Osteocyte (in vitro differentiated cells): ENCODE measurements around the gene C13orf46. TPM values are rescaled to one million over a fixed set of nuclear protein-coding genes. Genes with fewer than 3 reads are reported as not detected.

Source experiments
- DNase-seq: peaks from one replicate; pipeline ENCODE4 v3.0.0; 2021; ENCODE audit warnings: mixed read lengths; ENCODE audit not compliant: unreplicated experiment; ENCODE audit errors: extremely low spot score
- H3K27ac Mint-ChIP-seq: one replicate; pipeline ENCODE4 v1.8.0; 2021; ENCODE audit warnings: mild to moderate bottlenecking, mixed read lengths; ENCODE audit not compliant: unreplicated experiment
- H3K27me3 Mint-ChIP-seq: one replicate; pipeline ENCODE4 v1.8.0; 2021; ENCODE audit warnings: mixed read lengths; ENCODE audit not compliant: unreplicated experiment
- H3K36me3 Mint-ChIP-seq: one replicate; pipeline ENCODE4 v1.8.0; 2021; ENCODE audit warnings: mixed read lengths; ENCODE audit not compliant: unreplicated experiment
- H3K4me1 Mint-ChIP-seq: one replicate; pipeline ENCODE4 v1.8.0; 2021; ENCODE audit warnings: mixed read lengths; ENCODE audit not compliant: unreplicated experiment
- H3K4me3 Mint-ChIP-seq: one replicate; pipeline ENCODE4 v1.8.0; 2021; ENCODE audit warnings: mild to moderate bottlenecking, moderate library complexity, mixed read lengths; ENCODE audit not compliant: unreplicated experiment
- H3K9me3 Mint-ChIP-seq: one replicate; pipeline ENCODE4 v1.8.0; 2021; ENCODE audit warnings: mixed read lengths; ENCODE audit not compliant: unreplicated experiment
- total RNA-seq: library from RNA; stranded (reverse); gene quantifications from 2 replicates; pipeline ENCODE4 v1.2.1, GENCODE V29; 2021
- TF ChIP-seq, protein P1 (sequence below): fragments of 200-600 bp; sonication (generic); IDR thresholded peaks from 2 replicates; pipeline ENCODE4 v1.5.0; 2021; ENCODE audit warnings: antibody characterized with exemption, mild to moderate bottlenecking, moderate library complexity

The C13orf46 gene
- total RNA-seq, 1 donor from 2014 or later: 2.4 TPM

DNA sequence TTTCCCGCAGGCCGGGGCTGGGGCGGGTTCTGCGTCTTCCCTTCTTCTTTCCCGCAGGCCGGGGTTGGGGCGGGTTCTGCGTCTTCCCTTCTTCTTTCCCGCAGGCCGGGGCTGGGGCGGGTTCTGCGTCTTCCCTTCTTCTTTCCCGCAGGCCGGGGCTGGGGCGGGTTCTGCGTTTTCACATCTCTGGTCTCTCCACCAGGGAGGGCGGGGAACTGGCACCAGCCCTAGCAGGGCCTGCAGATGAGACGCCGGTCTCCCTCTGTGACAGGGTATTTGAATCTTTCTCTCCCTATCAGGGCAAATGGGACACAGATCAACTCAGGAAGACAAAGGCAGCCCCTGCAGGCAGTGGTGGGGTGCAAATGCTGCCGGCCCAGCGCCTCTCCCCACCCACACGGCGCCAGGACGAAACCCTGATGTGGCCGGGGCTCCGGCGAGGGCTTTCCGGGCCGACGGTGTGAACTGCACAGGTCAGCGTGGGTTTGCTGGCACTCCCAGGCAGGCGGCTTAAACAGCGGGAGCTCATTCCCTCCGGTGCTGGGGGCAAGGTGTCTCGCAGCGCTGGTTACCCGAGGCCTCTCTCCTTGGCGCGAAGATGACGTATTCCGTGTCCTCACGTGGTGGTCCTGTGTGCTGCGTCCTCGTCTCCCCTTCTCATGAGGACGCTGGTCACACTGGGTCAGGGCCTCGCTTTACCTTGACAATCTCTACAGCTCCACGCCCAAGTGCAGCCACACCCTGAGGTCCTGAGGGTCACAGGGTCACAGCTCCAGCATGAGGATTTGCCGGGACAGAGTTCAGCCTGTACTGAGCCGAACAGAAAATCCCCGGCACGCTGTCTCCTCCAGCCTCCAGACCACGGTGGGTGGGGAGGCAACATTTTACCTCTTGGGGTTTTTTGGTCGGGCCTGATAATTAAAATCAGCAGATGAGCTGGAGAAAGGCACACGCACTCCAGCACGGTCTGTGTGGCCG, 717 bp upstream of the C13orf46 start:
- peaks cover 14% of the 10 kb centered on the region for H3K4me1 Mint-ChIP-seq
- TF ChIP-seq, protein P1, sequence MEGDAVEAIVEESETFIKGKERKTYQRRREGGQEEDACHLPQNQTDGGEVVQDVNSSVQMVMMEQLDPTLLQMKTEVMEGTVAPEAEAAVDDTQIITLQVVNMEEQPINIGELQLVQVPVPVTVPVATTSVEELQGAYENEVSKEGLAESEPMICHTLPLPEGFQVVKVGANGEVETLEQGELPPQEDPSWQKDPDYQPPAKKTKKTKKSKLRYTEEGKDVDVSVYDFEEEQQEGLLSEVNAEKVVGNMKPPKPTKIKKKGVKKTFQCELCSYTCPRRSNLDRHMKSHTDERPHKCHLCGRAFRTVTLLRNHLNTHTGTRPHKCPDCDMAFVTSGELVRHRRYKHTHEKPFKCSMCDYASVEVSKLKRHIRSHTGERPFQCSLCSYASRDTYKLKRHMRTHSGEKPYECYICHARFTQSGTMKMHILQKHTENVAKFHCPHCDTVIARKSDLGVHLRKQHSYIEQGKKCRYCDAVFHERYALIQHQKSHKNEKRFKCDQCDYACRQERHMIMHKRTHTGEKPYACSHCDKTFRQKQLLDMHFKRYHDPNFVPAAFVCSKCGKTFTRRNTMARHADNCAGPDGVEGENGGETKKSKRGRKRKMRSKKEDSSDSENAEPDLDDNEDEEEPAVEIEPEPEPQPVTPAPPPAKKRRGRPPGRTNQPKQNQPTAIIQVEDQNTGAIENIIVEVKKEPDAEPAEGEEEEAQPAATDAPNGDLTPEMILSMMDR: no peak
- H3K27ac Mint-ChIP-seq: no peak overlapping the region
- no peak for DNase-seq
- H3K27me3 Mint-ChIP-seq: no peaks in the 10 kb centered on the region
- no peaks in the 10 kb centered on the region for H3K9me3 Mint-ChIP-seq
- peaks cover 27% of the 10 kb centered on the region for H3K36me3 Mint-ChIP-seq
- no peak overlapping the region for H3K4me3 Mint-ChIP-seq

DNA sequence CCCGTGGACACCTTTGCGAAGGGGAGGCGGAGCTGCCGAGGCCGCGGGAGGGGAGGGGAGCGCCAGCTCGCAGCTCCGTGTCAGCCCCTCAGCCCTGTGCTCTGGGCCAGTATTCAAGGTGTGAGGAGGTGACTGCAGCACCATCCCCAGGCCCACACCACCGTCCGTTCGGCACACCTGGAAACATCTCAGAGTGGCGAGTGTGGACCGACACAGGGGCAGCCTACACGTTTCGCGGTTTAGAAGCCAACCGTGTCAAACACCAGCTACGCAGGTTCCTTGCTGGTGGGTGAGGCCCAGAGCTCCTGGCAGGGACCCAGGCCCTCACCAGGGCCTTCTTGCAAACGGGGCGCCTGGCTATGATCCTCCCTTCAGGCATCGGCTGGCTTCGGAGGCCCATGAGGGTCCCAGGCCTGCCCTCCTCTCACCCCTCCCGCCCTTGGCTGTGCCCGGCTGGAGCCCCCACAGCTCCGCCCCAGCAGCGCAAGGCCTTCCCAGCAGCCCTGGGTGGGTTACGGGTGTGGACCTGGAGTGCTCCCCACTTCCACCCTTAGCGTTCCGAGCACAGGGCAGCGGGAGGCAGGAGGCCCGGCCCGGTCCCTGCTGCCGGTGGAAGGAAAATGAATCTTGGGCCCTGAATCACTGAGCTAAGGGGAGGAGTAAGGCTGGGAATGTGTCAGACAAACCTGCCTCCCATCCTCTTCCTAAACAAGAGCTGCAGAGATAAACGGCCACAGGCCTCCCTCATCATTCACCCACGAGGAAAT, 1.2 kb downstream of the C13orf46 start:
- Mint-ChIP-seq H3K36me3 (peaks cover 16% of the 10 kb centered on the region), H3K4me1 (peaks cover 10% of the 10 kb centered on the region), H3K27ac (no peak overlapping the region), H3K4me3 (no peak overlapping the region), H3K27me3 (no peaks in the 10 kb centered on the region), H3K9me3 (no peaks in the 10 kb centered on the region)
- DNase-seq: no peak
- TF ChIP-seq, protein P1: no peak

DNA sequence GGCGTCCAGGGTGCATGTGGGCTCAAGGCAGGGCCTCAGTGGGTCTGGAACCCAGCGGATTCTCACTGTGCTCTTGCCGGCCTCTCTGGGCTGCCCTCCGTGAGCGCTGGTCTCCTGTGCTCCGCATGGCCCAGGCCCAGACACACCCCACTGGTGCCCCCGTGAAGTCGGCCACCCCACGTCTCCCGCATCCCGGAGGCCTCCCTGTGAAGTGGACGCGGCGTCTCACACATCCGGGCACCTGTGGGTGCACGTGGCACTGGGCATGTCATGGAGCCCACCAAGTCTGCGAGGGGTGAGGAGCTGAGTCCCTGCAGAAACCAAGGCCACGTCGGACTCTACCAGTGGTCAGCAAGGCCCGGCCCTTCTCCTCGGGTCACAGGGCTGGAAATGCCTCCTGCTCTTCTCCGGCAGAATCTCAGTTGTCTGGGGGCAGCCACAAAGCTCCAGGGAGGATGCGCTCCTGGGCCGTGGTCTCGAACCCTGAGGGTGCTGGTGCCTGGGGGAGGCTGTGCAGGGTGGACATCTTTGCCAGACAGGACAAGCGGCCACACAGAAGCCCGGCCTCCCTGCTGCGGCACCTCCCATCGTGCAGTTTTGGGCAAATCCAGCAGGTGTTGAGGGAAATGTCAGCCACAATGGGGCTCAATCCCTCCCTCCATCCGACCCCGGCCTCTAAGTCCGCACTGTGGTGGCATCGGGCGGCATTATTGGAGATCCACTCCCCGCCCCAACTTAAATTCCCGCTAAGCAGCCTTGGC, 2.2 kb downstream of the C13orf46 start:
- TF ChIP-seq, protein P1: no peak
- no peak overlapping the region for H3K27ac Mint-ChIP-seq

DNA sequence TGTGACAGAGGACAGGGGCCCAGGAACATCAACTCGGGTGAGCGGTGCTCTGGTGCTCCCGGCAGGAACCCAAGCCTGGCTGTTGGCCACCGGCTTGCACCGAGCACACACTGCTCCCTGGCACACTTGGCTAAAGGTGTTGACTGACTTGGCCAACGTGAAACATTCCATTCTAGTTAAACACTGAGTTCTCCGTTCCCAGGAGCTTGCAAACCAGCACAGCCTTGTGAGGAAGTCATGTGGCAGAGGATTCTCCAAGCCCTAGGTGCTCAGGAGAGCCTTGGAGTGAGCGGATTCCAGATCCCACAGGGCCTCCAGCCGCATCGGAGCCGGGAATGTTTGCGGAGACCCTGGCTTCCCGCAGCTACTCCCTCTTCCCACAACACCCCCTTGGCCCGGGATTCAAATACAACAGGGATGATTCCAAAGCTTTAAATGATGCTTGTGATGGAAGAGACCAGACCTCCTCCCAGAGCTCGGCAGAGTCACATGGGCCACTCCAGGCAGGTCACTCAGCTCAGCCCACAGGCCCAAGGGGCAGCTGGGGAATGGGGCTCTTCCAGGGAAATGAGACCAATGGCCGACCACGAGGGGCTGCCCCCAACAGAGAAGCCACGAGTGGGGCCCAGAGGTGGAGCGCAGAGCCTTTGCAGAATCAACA, 2.9 kb downstream of the C13orf46 start:
- TF ChIP-seq, protein P1: no peak
- no peak overlapping the region for H3K27ac Mint-ChIP-seq
- no peak overlapping the region for H3K4me3 Mint-ChIP-seq

More for the DNA sequence above, 2.2 kb downstream of the C13orf46 start:
- no peaks in the 10 kb centered on the region for H3K9me3 Mint-ChIP-seq
- H3K4me3 Mint-ChIP-seq: no peak overlapping the region
- no peak for DNase-seq
- peaks cover 1% of the 10 kb centered on the region for H3K4me1 Mint-ChIP-seq
- no peaks in the 10 kb centered on the region for H3K27me3 Mint-ChIP-seq
- H3K36me3 Mint-ChIP-seq: peaks cover 19% of the 10 kb centered on the region

More for the DNA sequence above, 2.9 kb downstream of the C13orf46 start:
- Mint-ChIP-seq H3K36me3 (peaks cover 19% of the 10 kb centered on the region), H3K4me1 (no peaks in the 10 kb centered on the region), H3K27me3 (no peaks in the 10 kb centered on the region), H3K9me3 (no peaks in the 10 kb centered on the region)
- DNase-seq: no peak
